ENCODE data around the gene GCKR.
A peak's percentile ranks its signal among the peaks of the same experiment; 100 is the strongest.

GCKR gene, protein sequence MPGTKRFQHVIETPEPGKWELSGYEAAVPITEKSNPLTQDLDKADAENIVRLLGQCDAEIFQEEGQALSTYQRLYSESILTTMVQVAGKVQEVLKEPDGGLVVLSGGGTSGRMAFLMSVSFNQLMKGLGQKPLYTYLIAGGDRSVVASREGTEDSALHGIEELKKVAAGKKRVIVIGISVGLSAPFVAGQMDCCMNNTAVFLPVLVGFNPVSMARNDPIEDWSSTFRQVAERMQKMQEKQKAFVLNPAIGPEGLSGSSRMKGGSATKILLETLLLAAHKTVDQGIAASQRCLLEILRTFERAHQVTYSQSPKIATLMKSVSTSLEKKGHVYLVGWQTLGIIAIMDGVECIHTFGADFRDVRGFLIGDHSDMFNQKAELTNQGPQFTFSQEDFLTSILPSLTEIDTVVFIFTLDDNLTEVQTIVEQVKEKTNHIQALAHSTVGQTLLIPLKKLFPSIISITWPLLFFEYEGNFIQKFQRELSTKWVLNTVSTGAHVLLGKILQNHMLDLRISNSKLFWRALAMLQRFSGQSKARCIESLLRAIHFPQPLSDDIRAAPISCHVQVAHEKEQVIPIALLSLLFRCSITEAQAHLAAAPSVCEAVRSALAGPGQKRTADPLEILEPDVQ

DNA sequence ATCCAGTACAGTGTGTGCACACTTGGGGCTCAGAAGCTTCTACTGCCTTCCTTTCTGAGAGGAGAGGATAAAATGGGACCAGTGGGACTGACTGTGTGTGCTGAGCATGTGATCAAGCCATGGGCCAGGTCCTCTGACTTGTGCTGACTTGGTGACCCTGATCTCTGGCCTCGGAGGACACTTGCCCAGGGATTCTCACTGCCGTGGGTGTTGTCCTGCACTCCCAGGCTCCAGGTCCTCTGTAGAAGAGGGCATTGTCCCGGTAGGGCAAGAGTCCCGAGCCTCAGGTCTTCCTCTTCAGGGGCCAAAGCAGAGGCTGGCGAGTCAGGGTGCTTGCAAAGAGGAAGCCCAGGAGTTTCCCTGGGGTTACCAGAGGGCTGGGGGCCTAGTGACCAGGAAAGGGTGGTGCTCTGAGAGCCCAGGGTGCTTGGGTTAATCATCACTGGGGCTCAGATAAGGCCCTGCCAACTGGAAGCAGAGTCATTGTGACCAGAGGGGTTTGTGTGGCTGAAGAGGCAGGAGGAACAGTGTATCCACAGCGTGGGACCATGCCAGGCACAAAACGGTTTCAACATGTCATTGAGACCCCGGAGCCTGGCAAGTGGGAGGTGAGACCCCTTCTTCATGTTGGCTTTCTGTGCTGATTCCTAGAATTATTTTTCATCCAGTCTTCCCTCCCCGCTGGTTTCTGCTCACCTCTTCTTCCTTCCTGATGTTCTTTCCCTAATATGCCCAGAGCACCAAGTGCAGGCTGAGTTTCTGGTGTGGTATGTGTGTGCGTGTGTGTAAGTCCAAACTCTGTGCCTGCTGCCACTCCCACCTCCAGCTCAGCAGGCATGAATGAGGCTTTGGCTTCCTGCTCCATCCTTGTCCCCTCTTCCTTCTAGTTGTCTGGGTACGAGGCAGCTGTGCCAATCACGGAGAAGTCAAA, at the start of gene GCKR:
TSS of gene GCKR (plus strand) at position 483 of the 931 bp plus-strand sequence. CDS start at position 549, 66 bp downstream.
- DNase-seq: peak in 1 of 2 donors; percentile 27

DNA sequence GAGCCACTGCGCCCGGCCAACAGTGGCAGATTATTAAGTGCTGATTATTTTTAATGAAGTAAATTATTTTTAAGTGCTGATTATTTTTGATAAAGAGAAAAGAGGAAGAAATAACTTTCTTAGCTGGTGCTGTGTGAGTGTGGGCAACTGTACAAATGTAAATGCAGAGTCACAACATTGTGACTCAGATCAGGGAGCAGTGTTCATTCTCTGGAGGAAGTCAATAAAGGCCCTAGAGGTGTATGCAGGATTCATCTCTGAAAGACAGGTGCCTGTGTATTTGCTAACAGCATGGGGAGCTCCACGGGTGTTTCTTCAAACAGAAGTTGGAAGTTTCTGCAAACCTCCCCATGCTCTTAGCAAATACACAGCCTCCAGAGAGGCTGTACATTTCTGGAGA, 48.3 kb upstream of the GCKR start:
- DNase-seq: no peak

DNA sequence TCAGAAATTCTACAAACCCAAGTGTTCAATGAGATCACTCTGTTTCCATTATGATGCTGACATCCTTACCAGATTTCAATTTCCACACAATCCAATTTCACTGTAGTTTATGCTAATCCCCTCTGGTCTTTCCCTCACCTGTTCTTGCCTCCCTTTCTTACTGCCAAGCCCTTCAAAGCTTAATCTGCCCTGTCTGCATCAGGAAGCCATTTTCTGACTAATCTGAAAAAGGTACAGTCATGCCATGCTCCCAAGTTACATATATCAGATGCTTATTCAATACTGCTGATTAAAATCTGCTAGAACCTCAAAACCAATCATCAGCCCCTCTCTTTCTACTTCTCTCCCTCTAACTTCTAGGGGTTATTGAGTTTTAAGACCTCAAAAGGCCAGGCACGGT, 45.5 kb upstream of the GCKR start:
- no peak for DNase-seq

DNA sequence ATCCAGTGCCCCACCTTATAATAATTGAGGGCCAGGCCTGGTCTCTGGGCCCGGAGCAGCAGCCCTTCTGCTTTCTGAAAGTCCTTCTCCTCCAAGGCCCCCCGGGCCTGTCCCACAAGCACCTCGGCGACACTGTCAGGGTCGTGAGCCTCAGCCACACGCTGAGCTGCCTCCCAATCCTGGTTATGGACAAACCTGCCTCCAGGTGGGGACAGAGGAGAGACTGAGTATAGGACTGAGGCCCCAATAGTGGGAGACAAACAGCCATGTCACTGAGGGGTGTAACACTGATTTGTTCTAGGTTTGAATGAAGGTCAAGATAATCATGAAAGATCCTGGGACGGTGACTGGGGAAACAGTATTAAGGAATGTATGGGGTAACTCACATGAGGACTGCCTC, 42.7 kb upstream of the GCKR start:
- DNase-seq: no peak

DNA sequence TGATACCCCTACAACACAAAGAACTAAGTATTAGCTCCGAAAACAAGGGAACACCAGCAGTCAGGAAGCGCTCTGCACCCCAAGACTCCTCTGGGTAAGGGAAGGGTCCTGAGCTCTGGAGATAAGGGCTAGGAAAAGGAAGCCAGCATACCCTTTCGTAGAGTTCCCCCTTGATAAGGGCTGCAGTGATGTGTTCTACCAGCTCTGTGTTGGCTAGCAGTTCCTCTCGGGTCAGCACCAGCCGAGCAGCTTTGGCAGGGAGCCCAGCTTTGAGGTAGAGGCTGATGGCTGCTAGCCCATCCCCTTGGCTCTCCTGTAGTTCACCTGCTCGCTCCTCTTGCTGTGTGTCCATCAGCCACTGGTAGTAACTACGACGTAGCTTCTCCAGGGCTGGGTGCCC, 35.5 kb upstream of the GCKR start:
- no peak for DNase-seq

DNA sequence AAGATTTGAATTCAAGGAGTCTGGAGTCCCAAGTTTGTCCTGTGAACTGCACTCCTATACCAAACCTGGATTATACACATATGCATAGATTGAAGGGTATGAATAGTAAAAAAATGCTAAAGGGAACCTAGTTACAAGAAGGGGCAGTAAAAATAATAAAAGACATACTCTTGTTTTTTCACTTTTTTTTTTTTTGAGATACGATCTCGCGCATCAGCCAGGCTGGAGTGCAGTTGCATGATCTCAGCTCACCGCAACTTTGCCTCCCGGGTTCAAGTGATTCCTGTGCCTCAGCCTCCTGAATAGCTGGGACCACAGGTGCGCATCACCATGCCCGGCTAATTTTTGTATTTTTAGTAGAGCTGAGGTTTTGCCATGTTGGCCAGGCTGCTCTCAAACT, 32.2 kb upstream of the GCKR start:
- DNase-seq: no peak

DNA sequence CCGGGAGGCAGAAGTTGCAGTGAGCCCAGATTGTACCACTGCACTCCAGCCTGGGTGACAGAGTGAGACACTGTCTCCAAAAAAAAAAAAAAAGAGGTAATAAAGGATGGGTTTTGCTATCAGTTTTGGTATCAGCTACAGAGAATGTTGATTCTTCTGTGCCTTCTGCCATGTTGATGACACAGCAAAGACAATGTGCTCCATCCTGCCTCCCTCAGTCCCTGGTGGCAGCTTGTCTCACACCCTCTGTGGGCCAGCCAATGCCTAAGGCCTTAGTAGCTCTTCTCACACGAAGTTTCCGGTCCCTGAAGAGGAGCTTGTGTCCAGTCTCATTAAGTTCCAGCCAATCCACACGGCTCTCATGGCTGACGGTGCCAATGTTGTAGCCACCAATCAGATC, 24.7 kb upstream of the GCKR start:
- no peak for DNase-seq

DNA sequence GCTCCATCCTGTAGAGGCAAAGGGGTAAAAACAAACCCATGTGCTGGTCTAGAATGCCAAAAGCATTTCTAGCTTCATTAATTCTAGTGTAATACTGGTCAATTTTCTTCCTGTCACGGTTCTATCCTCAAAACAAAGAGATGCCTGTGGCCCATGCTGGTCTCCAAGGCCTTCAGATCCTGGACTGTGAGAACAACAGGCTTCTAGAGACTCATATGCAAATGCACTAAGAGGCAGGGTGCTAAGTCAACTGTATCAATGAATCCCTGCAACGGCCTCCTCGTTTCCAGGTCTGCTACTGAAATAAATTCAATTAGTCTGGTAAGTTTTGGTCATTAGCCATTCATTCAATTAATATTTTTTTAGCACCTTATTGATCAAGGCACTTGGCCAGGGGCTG, 11.1 kb upstream of the GCKR start:
- no peak for DNase-seq

DNA sequence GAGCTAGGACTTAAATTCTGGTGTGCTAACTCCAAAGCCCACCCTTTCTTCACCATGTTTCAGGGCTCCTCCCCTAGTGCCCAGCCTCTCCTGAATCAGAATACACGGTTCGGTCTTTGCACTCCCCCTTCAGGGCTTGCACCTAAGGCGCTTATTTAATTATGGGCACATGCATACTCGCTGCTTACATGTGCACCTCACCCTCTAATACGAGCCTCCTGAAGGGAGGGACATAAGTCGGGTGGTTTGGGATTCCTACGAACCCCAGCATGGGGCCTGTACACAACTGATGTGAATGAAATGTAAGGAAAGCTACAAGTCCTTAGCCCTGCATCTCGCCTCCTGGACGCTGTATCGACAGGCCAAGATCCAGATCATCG, 7.5 kb upstream of the GCKR start:
- peak in 1 of 2 donors; percentile 19 for DNase-seq

DNA sequence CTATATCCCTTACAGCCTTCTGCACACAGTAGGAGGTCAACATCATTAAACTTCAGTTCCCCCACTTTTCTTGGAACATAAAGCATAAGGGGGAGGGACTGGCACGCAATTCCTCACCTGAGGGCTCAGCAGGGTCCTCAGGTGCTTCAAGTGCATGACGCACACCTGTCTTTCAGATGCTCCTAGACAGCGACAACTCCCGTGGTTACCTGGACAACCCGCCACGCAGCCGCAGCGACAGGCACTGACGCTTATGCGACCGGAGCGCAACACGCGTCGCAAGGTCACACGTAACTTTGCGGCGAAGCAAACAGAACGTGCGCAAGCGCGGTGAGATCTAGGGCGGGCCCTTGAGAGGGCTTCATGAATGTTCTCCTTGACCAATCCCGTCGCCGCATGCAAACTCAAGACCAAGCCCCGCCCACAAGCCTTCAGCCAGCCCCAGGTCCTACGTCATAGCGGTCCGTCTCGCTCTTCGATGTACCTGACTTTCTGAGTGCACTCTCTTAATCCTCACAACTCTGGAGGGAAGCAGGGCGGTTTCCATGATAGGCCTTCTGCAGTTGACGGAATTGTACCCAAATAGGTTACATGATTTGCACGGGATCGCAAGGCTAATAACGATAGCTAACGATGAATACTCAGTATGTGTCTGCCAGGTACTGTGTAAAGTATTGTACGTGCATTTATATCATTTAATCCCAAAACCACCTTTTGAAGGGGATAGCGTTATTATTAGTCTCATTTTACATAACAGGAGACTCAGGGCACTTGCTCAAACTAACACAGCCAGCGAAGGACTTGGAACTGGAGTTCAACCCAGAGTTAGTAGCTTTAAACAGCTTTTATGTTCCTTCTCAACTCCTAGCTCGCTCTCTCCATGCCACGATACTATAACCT, 6.9 kb upstream of the GCKR start, which contains the start of gene IFT172:
TSS of gene IFT172 (minus strand) at position 246 of the 900 bp plus-strand sequence. CDS start at position 156, 90 bp downstream.
- peak; percentile 99 to 100 for DNase-seq

DNA sequence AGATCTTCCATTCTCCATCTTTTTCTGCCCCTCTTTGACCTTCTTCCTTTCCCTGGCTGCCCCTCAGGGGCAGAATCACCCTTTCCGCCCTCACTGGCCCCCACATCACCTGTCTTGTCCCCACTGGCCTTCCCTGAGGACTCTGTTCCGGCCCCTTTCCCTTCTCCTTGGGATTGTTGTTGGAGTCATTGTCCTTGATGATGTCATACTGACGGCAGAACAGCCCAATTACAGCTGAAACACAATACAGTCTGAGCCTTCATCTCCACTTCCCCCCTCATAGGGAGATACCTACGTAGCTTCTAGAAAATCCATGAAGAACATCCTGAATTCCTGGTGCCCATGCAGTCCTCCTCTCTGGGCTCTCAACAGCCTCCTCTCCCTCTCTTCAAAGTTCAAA, 4.1 kb upstream of the GCKR start:
- no peak for DNase-seq

DNA sequence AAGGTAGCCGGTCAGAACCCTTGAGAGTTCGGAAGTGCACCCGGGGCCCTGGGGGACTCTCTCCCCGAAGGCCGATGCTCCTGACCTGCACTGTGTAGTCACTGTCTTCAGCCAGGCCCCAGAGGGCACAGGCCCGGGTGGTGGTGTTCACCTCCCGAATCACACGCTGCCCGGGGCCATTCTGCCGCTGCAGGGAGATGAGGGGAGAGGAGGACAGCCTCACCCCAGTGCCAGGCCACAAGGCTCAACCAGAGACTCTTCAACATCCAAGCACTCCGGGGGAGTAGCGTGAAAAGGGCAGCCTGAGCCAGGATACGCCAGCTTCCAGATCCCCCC, 2.7 kb upstream of the GCKR start:
- no peak for DNase-seq

DNA sequence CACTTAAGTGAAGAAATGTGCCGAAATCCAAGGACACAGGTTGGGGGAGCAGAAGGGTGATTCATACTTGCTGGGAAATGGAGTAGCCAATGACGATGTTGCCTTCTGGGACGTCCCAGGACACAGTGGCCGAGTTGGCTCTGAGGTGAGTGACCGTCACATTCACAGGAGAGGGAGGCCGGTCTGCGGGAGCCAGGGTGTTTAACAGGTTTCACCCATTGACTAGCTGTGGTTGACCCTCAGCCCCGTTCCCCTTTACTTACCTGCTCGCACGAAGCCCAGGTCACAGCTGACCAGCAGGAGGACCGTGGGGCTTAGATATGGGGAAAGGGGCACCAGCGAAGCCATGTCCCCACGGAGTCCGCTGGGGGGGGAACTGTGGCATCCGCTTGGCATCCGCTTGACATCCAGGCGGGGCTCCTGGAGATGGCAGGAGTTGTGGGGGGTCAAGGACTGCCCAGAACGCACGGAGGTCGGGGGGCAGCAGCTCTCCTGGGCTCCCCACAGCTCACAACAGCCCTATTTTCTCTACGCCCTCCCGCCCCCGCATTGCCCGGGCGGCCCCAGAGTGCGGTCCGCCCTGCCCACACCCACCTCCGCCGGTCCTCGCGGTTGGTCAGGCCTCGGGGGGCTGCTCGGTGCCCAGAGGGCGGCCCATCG, 2.2 kb upstream of the GCKR start:
- DNase-seq: no peak

DNA sequence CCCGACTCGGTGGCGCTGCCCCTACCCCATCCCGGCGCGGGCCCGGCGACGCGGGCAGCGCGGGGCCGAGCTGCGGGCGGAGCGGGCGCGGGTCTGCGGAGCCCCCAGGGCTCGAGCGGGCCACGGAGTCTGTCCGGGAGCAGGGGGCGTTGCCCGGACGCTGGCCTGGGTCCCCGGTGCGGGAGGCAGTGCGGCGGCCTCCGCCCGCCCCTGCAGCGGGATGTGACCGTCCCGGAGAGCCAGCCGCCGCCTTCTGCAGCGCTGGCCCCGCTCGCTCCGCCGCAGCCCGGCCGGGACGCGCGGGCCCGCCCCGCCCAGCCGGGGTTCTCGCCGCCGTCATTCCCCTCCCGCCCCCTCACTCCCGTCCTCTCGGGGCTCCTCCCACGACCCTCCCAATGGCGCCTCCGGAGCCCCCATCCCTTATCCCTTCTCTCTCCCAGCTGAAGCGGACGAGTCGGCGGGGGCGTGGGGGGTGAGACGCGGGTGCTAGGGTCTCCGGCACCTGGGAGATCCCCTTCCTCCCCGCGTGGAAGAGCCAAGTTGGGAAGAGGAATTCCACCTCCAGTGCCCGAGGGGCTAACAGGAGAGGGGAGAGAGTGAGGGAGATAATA, 1.6 kb upstream of the GCKR start, which contains the start of gene FNDC4:
TSS of gene FNDC4 (minus strand) at position 257 of the 611 bp plus-strand sequence. CDS start 521 bp downstream, outside the sequence.
- peak in 1 of 2 donors; percentile 21 for DNase-seq

DNA sequence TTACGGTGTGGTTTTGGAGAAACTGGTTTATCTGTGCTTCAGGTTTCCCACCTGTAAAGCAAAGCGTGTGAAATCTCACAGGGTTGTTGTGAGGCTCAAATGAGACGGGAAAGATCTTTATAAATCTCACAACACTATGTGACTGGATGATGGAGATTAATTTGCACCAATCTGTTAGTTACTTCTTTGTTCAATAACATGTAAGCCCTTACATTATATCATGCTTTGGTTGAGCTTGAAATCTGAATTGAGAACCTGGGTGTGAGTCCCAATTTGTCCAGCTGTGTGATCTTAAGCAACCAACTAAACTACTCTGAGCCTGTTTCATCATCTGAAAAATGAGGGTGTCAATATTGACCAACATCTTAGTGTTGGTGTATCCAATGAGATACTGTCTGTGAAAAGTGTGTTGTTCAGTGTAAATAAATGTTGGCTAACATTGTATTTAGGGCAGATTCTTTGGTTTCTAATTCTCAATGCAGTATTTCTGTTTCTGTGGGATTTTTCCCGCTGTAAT, 741 bp upstream of the GCKR start:
- no peak for DNase-seq

DNA sequence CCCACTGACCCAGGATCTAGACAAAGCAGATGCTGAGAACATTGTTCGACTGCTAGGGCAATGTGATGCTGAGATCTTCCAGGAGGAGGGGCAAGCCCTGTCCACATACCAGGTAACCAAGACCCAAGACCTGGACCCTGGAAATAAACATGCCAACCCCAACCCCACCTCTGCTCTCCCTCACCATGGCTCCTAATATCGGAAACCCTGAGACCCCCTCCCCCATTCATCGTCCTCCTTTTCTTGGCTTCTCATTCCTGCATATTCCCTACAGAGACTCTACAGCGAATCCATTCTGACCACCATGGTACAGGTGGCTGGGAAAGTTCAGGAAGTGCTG, 619 bp downstream of the GCKR start:
- no peak for DNase-seq

DNA sequence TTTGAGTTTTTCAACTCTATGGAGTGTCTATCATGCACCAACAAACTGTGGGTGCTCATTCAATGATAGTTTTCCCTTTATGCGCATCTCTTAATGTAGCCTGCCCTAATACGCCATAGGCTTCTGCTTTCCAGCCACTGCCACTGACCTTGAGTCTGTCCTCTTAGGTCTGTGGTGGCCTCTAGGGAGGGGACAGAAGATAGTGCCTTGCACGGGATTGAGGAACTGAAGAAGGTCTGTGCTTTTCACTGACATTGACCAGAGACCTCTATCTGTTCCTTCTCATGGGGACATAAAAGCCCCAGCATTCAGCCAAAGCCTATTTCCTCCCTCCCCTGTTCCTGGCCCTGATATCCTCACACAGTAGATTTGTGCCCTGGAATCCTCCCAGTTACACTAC, 2.3 kb downstream of the GCKR start:
- DNase-seq: no peak

DNA sequence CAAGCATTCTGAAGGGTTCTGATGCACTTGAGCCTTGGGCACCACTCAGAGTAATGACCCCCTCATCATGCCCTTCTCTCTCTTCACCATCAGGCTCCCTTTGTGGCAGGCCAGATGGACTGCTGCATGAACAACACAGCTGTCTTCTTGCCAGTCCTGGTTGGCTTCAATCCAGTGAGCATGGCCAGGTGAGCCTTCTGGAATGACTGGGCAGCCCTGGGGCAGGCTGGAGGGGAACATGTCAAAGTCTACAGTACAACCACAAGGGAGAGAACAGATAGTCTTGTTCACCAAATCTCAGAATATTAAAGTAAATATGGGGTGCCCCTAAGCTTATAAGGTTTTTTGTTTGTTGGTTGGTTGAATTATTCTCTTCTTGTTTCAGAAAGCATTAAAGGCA, 4.4 kb downstream of the GCKR start:
- no peak for DNase-seq

DNA sequence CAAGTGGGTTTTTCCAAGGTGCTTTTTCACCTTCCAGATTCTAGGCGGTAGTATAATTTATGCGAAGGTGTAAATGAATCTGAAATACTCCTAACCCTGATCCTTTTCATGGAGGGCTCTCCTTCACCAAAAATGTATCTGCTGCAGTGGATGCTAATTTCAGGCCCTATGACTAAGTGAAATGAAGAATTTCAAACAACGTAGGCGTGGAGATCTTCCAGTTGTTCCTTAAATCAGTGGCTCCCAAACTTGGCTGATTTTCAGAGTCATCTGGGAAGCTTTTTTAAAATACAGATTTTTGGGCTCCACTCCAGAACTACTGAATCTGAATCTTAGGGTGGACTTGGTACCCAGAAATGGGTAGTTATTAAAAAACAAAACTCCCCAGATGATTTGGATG, 5.5 kb downstream of the GCKR start:
- DNase-seq: no peak

DNA sequence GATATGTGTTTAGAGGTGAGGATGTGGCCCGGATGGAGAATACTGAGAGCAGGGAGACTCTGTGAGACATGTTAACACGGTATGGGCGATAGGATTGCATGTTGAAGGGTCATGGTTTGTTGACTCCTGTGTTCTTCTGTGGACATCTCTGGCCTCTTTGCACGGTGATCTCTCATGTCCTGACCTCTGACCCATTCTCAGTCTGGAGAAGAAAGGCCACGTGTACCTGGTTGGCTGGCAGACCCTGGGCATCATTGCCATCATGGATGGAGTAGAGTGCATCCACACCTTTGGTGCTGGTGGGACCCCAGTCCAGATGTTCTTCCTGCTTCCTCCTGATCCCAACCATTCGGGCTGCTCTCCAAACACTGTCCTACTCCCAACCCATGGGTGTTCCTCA, 9.9 kb downstream of the GCKR start:
- DNase-seq: no peak

DNA sequence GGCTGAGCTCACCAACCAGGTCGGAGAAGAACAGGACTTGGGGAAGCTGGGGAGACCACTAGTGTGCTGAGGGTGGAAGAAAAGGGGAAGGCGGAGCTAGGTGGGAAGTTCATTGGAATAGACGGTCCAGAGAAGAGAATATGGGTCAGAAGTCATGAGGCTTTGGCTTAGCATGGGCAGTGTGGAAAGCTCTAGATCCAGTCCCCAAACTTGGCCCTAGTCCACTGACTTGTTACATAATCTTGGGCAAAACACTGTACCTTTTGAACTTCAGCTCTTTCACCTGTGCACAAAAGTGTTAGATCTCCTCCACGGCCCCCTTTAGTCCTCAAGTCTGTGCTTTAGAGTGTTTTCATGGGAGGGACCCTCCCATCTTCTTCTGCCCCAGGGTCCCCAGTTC, 10.7 kb downstream of the GCKR start:
- DNase-seq: no peak

All from CD4-positive, alpha-beta T cell treated with Interferon alpha-2 for 1 hour (primary cell).